GM21737 (cell line): ENCODE measurements around the gene CD300LD.

Source experiments
- ATAC-seq: cut with Tn5 transposase; IDR thresholded peaks from one replicate; pipeline ENCODE4 v1.9.1; 2021; ENCODE audit warnings: mild to moderate bottlenecking, moderate library complexity; ENCODE audit not compliant: unreplicated experiment

Gene CD300LD

GRCh38 chr17:74545843-74546230 lies 46.2 kb downstream of the CD300LD start, which contains the start of gene CD300C:
Gene CD300C (minus strand): TSS chr17:74546115. CDS start chr17:74545782, 333 bp downstream.
- ATAC-seq: no peak

DNA sequence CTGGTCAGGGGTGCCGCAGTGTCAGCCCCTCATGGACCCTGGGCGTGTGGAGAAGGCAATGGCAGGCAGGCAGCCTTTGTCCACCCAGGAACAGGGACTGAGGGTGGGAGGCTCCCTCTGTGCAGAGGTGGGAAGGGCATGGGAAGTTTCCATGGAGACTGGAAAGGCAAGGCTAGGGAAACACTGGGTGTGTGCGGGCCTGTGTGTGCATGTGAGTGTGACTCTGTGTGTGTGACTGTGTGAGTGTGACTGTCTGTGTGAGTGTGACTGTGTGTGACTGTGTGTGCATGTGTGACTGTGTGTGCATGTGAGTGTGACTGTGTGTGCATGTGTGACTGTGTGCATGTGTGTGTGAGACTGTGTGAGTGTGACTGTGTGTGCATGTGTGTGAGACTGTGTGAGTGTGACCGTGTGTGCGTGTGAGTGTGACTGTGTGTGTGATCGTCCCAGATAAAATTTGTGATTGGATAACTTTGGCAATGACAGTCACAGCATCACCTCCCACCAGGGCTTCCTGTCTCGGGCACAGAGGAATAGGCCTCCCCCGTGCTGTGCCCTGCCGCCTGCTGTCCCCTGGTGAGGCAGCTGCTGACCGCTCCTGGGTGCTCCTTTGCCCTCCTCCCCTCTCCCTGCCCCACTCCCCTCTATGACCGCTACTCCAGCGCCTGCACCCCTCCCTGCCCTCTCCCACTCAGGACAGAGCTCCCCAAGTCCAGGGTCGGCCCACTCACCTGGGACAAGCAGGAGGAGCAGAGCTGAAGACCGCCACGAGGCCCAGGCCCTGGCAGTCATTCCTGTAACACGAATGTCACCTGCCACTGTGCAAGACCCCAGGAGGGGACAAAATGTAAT lies 46.9 kb downstream of the CD300LD start:
- no peak for ATAC-seq

GRCh38 chr17:74543891-74544760 lies 48.0 kb downstream of the CD300LD start:
- no peak for ATAC-seq

DNA sequence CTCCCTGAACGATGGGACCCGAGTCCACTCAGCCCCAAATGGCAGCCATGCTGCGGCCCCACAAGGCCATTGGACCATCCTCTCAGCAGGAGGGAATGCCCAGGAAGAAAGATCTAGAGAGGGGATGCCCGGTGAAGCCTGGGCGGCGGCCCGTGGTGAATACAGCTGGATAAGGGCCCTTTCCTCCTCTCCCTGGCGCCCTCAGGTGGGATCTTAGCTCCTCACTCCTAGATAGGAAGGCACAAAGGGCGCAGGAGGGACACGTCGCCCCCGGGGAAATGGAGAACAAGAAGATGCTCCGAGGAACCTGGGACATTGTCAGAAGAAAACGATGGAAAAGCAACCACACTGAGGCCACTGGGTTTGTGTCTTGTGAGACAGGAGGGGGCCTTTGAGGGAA lies 48.7 kb downstream of the CD300LD start:
- no peak for ATAC-seq

GRCh38 chr17:74542727-74543383 lies 49.2 kb downstream of the CD300LD start:
- ATAC-seq: no peak

GRCh38 chr17:74542166-74542565 lies 49.9 kb downstream of the CD300LD start:
- no peak for ATAC-seq

GRCh38 chr17:74541176-74542111 lies 50.6 kb downstream of the CD300LD start:
- ATAC-seq: no peak

- no peak for ATAC-seq
Observed at GRCh38 chr17:74539281-74539820, 52.7 kb downstream of the CD300LD start.

DNA sequence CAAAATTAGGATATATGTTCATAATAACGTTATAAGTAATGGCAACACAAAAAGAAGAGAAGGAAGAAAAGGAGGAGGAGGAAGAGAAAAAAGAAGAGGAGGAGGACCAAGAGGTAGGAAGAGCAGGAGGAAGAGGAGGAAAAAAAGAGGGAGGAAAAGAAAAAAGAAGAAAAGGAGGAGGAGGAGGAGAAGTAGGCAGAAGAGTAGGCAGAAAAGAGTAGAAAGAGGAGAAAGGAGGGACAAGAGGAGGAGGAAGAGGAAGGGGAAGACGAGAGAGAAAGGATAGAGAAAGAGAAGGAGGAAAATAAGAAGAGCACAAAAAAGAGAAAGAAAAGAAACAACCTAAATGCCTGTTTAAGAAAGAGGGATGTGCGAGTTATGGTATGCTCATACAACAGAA lies 55.2 kb downstream of the CD300LD start:
- no peak for ATAC-seq

- no peak for ATAC-seq
Observed at GRCh38 chr17:74532115-74532514, 60.0 kb downstream of the CD300LD start.

GRCh38 chr17:74531231-74531761 lies 60.8 kb downstream of the CD300LD start, which contains the start of gene CD300LB:
Gene CD300LB (minus strand): TSS chr17:74531475. CDS start chr17:74531350, 125 bp downstream.
- no peak for ATAC-seq

- ATAC-seq: no peak
Observed at GRCh38 chr17:74530831-74531150, 61.3 kb downstream of the CD300LD start.
